Effector CD4-positive, alpha-beta T cell (primary cell): ENCODE results near the gene PRELID2.
"Not testable (repeated sequence)": the region's sequence is repeated elsewhere in the genome, so short reads cannot be mapped to it uniquely, and the experiment has no call there.

ENCODE experiments used
- DNase-seq: peaks from one replicate; pipeline ENCODE4 v3.0.0-alpha.2; 2020

The PRELID2 gene

GRCh38 chr5:145838276-145838675, 3.1 kb upstream of the PRELID2 start:
- no peak for DNase-seq

- not testable (repeated sequence) for DNase-seq
These were observed 1.1 kb upstream of the PRELID2 start for GRCh38 chr5:145836241-145836640.

- no peak for DNase-seq
These were observed 702 bp upstream of the PRELID2 start for GRCh38 chr5:145835848-145836239.

- no peak for DNase-seq
These were observed 607 bp downstream of the PRELID2 start for GRCh38 chr5:145834554-145834916.

GRCh38 chr5:145833631-145834200, 1.4 kb downstream of the PRELID2 start:
- no peak for DNase-seq

- DNase-seq, result no peak
These were observed 4.5 kb downstream of the PRELID2 start for GRCh38 chr5:145830594-145830993.

GRCh38 chr5:145829708-145830361, 5.3 kb downstream of the PRELID2 start:
- no peak for DNase-seq

- DNase-seq, result no peak
These were observed 8.1 kb downstream of the PRELID2 start for GRCh38 chr5:145826895-145827674.

- no peak for DNase-seq
These were observed 9.4 kb downstream of the PRELID2 start for GRCh38 chr5:145825751-145826180.

- no peak for DNase-seq
These were observed 11.1 kb downstream of the PRELID2 start for GRCh38 chr5:145824040-145824439.

- no peak for DNase-seq
These were observed 16.5 kb downstream of the PRELID2 start for GRCh38 chr5:145818604-145819003.

GRCh38 chr5:145812877-145813276, 22.3 kb downstream of the PRELID2 start:
- no peak for DNase-seq

GRCh38 chr5:145811834-145812625, 23.1 kb downstream of the PRELID2 start:
- no peak for DNase-seq

- DNase-seq, result no peak
These were observed 28.2 kb downstream of the PRELID2 start for GRCh38 chr5:145806923-145807322.

GRCh38 chr5:145805819-145806218, 29.3 kb downstream of the PRELID2 start:
- no peak for DNase-seq

GRCh38 chr5:145804701-145805100, 30.4 kb downstream of the PRELID2 start:
- DNase-seq, result no peak

- no peak for DNase-seq
These were observed 31.8 kb downstream of the PRELID2 start for GRCh38 chr5:145803112-145804004.

GRCh38 chr5:145801195-145801594, 33.9 kb downstream of the PRELID2 start:
- no peak for DNase-seq

GRCh38 chr5:145800181-145800580, 35.0 kb downstream of the PRELID2 start:
- DNase-seq, result no peak

GRCh38 chr5:145798503-145798902, 36.6 kb downstream of the PRELID2 start:
- DNase-seq, result not testable (repeated sequence)

GRCh38 chr5:145797336-145797735, 37.8 kb downstream of the PRELID2 start:
- DNase-seq, result no peak

GRCh38 chr5:145796318-145796717, 38.8 kb downstream of the PRELID2 start:
- DNase-seq, result no peak
